B cell (primary cell): ENCODE measurements around the gene PUM2.

Experiments used
- CTCF ChIP-seq: fragments of 200-600 bp; IDR thresholded peaks from one replicate; pipeline ENCODE4 v1.8.0; 2022; ENCODE audit warnings: antibody characterized with exemption, mild to moderate bottlenecking
- EZH2 ChIP-seq: IDR thresholded peaks from 2 replicates; pipeline ENCODE4 v1.6.1; 2012; ENCODE audit warnings: borderline replicate concordance, low read depth, mild to moderate bottlenecking, moderate library complexity, low read length; ENCODE audit not compliant: insufficient read depth, poor library complexity, severe bottlenecking

GRCh38 chr2:20264629-20265028 lies 86.0 kb downstream of the PUM2 start:
- TF ChIP-seq EZH2 (no peak), CTCF (no peak)
